Superior temporal gyrus (tissue), 1 donor: ENCODE data around the gene SDHC.
A peak's percentile ranks its signal among the peaks of the same experiment; 100 is the strongest.
"Not testable (repeated sequence)": the region's sequence is repeated elsewhere in the genome, so short reads cannot be mapped to it uniquely, and the experiment has no call there.

Experiments used
- DNase-seq: peaks from one replicate; pipeline ENCODE4 v3.0.0-alpha.2; 2016; ENCODE audit errors: extremely low spot score

Gene SDHC

DNA sequence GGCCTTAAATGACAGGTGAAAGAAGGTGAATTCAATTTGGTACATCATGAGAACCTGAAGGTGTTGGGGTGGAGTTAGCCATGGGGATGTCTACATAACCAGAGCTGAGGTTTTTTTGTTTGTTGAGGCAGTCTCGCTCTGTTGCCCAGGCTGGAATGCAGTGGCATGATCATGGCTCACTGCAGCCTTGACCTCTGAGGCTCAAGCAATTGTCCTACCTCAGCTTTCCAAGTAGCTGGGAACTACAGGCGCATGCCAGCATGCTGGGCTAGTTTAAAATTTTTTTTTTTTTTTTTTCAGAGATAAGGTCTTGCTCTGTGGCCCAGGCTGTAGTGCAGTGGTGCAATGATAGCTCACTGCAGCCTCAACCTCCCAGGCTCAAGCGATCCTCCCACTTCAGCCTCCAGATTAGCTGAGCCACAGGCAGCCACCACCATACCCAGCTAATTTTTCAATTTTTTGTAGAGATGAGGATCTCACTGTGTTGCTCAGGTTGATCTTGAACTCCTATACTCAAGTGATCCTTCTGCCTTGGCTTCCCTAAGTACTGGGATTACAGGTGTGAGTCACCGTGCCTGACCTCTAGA is 2.5 kb upstream of the SDHC start:
- DNase-seq = no peak

DNA sequence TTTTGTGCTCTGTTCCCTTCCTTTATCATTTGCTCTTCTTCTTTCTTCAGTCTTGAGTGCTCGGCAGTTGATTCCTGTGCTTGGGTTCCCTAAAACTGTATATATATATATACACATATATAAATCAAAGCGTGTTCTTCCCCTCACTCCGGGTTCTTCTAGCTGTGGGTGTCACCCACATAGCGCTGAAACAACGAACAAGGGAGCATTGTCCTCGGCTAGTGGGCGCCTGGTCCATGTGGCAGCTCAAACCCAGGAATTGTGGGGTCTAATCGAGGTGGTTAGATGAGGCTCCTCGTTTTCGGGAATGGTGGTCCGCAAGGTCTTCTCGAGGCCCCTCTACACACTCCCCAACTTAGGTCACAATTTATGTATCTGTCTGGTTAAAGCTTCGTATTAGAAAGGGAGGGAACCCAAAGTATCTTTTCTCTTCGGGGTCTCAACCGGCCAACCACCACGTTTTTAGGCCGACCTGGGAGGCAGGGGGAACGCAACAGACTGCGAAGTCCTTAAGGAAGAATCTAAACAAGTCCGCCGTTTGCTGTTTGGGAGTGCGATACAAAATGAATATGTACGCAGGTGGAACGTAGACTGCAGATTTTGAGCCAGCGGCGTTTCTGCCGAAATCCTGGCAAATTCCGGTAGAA is 504 bp upstream of the SDHC start:
- peak; percentile 81 for DNase-seq

DNA sequence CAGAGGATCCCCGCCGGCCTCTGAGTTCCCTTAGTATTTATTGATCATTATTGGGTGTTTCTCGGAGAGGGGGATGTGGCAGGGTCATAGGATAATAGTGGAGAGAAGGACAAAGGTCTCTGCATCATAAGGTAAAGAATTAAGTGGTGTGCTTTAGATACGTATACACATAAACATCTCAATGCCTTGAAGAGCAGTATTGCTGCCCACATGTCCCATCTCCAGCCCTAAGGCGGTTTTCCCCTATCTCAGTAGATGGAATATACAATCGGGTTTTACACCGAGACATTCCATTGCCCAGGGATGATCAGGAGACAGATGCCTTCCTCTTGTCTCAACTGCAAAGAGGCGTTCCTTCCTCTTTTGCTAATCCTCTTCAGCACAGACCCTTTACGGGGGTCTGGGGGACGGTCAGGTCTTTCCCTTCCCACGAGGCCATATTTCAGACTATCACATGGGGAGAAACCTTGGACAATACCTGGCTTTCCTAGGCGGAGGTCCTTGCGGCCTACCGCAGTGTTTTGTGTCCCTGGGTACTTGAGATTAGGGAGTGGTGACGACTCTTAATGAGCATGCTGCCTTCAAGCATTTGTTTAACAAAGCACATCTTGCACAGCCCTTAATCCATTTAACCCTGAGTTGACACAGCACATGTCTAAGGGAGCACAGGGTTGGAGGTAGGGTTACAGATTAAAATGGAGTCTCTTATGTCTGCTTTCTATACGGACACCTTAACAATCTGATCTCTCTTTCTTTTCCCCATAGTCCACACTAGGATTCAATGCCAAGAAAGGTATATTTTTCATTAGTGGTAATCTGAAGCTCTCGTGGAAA is 1.9 kb downstream of the SDHC start:
- DNase-seq = not testable (repeated sequence)

DNA sequence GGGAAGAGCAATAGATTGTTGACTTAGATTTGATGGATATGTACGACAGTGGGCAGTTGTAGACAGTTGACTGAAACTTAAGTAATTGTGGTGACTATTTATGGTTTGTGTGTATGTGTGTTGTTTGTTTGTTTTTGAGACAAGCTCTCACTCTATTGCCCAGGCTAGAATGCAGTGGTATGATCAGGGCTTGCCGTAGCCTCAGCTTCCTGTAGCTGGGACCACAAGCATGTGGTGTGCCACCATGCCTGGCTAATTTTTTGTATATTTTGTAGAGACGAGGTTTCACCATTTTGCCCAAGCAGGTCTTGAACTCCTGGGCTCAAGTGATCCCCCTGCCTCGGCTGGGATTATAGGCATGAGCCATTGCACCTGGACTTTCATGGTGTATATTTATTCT is 9.8 kb downstream of the SDHC start:
- no peak for DNase-seq

DNA sequence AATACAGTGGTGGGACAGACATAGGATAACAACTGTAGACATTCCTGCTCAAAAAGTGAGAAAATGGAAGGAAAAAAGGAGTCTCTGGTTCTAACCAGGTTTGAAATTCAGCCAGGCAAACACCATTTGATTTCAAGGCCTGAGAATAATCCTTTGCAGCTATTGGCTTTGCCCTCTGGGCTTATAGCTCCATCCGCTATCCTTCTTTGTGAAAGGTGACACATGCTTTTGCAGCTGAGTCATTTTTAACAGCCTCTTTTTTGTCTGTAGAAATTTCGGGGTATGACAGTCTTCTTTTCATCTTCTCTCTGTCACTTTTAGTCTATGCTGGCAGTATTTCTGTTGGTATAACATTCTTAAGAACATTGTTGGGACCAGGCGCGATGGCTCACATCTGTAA is 16.2 kb downstream of the SDHC start:
- no peak for DNase-seq

DNA sequence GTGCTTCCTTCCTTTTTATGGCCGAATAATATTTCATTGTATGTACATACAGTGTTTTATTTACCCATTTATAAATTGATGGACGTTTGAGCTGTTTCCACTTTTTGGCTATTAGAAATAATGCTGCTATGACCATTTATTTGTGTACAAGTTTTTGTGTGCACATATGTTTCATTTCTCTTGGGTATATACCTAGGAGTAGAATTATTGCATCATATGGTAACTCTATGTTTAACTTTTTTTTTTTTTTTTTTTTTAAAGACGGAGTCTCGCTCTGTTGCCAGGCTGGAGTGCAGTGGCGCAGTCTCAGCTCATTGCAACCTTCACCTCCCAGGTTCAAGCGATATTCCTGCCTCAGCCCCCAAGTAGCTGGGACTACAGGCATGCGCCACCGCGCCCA is 19.0 kb downstream of the SDHC start:
- no peak for DNase-seq

DNA sequence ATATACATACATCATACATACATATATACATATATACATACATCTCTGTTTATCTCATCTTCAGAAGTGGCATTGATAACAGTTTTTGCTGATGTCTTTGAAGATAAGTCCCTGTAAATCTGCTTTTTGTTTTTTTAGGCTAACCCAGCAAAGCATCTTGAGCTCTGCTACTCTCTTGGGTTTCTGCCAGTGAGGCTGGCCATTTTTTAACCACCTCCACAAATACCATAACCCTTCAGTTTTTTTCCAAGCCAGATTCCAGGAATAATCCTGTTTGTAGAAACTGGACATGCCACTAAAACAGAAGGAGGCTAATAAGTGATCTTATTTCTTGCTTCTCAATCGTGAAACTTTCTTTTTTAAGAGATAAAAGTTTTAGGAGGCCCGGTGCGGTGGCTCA is 21.6 kb downstream of the SDHC start:
- DNase-seq = no peak

DNA sequence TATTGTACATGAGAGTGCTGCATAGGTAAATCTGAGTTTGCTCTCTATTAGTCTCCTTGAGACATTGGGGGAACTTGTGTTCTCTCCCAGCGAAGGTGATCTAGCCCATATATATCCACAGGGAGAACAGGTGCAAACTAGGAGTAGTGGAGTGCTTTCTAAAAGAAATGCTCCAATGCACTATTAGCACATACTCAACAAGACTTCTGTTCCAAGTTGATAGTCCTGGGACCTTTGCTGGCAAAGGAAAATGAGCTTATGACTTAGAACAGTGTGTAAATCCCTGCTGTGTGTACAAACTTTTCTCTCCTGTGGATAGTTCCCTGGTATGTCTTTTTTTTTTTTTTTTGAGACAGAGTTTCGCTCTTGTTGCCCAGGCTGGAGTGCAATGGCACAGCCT is 28.0 kb downstream of the SDHC start:
- no peak for DNase-seq

DNA sequence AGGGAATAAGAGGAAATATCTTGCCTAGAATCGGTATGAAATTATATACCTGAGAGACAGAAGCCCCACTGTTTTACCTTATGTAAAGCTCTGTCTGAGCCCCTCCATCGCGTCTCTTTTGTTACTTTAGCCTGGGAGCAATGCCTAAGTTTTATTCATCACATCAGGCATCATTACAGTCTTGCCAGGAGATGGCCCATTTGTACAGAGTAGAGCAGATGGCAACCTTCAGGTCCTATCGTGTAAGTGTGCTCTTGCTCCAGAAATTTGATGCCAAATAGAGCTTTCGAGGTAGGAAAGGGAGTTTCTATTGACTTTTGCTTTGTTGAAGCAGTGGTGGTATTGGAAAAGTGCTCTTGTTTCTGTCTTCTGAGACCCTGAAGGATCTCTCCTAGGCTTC is 28.6 kb downstream of the SDHC start:
- DNase-seq = no peak

DNA sequence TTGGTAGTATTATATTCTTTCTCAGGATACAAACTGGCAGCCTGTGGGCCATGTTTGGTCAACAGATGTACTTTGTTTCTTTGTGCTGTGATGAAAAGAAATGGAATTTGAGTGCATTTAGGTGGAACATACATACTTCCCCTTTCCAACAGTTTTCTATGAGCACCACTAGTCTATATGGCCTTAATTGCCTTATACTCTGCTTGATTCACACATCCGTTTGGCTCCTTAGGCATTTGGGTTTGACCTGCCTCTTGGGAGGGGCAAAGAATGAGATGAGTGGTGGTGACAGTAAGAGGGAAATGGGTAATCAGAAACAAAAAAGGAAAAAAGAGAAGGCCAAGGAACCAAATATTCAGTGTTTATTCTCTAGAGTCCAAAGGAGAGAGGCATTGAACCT is 36.5 kb downstream of the SDHC start:
- DNase-seq = no peak

DNA sequence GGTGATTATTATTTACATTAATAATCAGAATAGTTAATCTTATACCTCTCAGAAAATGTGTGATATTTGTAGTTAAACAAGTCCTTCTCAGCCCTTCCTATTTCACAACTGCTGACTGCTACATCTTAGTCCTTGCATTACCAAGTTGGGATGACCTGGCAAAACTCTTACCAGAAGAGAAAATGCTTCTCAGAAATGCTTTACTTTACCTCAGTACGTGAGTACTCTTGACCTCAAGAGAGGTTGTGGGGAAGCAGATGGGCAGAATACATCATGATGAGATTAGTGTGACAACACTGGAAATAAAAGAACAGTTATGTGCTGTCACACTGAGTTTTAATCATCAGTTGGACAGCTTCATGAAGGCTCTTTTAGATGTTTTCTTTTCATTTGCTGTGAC is 37.3 kb downstream of the SDHC start:
- no peak for DNase-seq

DNA sequence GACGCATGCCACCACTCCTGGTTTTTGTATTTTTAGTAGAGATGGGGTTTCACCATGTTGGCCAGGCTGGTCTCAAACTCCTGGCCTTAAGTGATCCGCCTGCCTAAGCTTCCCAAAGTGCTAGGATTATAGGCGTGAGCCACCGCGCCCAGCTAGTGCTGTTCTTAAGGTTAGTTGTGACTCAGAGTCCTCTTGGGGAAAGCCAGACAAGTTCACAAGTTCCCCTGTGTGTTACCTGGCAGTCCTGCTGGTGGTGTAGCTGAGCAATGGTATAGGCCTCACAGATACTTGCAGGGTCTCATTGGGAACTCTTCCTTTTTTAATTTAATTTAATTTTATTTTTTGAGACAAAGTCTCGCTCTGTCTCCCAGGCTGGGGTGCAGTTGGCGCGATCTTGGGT is 42.9 kb downstream of the SDHC start:
- no peak for DNase-seq

DNA sequence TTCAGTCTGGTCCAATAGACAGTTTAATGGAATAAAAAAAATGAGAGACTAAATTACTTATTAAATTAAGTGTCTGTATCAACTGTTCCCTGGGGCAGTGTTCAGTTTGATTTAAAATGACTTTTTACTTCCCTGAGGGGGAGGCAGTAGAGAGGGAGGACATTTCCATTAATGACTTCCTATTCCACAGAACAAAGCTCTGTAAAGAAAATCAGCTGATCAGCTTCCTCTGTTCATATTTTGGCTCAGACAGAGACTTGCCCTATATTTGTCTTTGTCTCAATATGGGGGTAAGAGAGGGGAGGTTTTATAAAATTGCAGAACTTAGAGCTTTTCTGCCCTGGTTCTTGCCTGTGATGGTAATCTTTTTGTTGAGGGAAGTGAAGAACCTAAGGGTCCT is 45.1 kb downstream of the SDHC start:
- peak; percentile 15 for DNase-seq

DNA sequence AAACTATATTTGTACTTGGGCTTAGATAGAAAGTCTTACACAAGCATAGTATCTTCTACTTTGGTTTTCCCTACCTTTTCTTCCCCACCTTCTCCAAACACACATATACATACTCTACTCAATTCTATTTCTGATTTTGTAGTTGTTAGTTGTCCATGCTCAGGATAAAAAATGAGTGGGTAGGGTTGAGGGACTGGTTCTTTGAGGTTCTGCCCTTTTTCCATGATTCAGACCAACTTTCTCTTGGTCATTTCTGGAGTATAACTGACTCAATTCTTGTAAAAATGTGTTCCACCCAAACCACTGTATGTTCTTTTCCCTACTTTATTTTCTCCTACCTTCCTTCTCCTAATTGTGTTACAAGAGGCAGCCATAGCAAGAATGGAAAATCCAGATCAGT is 50.2 kb downstream of the SDHC start:
- DNase-seq = no peak

DNA sequence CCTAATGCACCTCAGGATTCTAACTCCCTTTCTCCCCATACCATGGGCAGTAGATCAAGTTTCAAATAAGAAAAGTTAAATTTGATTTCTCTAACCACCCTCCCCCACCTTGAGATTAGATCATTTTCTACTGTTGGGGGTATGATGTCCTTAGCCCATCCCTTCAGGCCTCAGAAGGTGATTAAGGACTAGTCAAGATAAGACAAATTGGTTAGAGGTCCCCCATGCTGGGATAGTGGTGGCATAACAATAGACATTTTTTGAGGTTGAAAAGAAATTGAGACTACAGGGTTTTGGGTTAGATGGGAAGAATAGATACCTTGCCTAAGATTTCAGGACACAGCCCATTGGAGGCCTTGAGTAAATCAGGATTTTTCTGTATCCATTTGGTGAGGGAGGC is 51.0 kb downstream of the SDHC start:
- DNase-seq = no peak

DNA sequence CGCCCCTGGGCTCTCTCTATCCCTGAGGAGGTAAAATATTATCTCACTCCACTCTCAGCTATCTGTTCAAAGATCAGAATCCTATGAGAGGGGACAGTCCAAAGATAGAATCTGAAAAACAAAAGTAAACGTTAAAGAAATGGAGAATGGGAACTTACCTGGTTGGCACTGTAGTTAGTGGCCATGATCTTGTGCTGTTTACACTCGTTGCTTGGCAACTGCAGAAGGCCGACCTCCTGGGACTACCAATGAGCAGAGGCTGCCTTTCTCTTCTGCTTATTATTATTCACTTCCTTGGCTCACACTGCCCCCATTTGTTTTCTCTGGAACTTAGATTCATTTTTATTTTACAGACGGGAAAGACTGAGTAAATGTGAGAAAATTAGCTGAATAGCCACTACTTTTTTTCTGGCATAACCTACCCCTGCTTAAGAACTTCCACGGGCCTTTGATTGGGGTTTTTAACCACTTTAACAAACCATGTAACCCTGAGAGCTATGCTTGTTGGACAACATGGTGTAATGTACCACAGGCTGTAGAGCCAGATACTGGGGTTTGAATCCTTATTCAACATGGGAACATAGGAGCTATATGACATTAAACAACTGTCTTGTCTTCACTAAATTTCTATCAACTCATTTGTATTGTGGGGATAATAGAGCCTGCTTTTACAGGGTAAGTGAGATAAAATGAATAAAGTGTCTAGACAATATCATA is 53.7 kb downstream of the SDHC start, which contains the start of gene CFAP126:
CFAP126 (minus strand) TSS at position 193 of the 717 bp plus-strand sequence; CDS start at position 185, 8 bp downstream.
- peak; percentile 80 for DNase-seq

DNA sequence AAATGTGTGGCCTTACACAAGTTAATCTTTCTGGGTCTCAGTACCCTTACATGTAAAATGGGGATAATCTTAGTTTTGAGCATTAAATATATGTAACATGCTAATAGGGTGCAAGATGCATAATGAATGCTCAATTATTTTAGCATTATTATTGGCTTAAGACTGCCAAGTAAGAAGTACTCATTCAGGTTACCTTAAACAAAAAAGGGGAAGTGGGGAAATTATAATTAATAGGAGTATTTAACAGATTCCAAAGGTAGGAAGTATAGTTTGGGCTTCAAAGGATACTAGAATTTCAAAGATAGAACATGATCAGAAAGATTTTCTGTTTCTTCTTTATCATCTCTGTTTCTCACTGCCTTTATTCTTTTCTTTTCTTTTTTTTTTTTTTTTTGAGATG is 59.3 kb downstream of the SDHC start:
- no peak for DNase-seq

DNA sequence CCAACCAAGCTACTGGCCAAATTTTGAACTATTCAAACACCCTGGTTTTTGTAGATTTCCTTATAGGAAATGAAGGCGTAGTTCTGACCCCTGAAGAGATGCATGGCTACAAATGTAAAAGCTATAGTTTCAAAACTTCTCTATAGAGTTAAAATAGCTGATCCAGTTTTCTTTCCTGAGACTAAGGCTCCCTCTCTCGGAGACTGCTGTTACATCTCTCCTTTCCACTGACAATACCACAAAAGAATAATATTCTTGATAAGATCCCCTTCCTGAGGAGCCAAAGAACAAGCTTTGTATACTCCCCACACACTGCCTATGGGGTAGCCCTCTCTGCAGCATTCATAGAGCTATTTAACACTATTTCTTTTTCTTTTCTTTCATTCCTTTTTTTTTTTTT is 60.2 kb downstream of the SDHC start:
- DNase-seq = peak; percentile 29

DNA sequence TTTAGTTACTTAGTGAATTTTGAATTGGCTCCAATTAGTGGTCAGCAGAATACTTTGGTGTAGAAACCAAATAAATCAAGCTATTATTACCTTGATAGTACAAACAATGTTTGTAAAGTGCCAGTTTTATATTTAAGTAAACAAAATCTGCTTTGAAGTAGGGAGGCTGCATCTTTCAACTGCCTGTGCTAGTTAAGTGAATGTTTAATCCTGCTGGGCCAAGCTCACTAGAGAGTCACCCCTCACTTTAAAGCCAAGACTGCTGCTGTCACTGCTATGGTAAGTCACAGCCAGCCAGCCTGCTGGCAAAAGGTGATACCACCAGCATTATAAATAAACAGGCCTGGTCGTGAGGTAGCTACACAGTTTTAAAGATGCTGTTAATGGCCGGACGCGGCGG is 63.8 kb downstream of the SDHC start:
- DNase-seq = no peak

DNA sequence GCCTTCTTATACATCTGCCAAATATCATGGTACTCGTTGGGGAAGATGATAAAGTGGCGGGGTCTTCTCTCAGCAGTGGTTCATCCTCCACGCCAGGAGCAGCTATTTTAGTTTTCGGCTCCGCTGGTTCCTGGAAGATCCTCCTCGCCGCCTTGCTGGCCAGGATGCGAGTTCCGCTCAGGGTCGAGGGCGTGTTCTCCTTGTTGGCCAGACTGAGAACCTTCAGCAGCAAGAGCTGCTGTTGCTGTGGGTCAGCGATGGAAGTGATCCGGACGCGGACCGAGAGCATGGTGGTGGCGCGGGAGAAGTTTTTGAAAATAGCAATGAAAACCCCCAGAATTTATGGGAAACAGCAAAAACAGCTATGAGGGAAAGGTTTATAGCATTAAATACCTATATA is 64.9 kb downstream of the SDHC start:
- DNase-seq = no peak

DNA sequence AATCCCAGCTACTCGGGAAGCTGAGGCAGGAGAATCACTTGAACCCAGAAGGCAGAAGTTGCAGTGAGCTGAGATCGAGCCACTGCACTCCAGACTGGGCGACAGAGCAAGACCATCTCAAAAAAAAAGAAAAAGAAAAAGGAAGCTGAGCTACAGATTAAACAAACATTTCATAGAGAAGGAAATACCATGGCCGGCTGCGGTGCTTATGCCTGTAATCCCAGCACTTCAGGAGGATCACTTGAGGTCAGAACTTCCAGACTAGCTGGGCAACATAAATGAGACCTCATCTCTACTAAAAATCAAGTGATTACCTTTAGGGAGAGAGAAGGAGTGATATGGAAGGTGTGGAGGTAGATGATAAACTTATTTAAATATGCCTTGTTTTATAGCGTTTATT is 67.5 kb downstream of the SDHC start:
- no peak for DNase-seq

DNA sequence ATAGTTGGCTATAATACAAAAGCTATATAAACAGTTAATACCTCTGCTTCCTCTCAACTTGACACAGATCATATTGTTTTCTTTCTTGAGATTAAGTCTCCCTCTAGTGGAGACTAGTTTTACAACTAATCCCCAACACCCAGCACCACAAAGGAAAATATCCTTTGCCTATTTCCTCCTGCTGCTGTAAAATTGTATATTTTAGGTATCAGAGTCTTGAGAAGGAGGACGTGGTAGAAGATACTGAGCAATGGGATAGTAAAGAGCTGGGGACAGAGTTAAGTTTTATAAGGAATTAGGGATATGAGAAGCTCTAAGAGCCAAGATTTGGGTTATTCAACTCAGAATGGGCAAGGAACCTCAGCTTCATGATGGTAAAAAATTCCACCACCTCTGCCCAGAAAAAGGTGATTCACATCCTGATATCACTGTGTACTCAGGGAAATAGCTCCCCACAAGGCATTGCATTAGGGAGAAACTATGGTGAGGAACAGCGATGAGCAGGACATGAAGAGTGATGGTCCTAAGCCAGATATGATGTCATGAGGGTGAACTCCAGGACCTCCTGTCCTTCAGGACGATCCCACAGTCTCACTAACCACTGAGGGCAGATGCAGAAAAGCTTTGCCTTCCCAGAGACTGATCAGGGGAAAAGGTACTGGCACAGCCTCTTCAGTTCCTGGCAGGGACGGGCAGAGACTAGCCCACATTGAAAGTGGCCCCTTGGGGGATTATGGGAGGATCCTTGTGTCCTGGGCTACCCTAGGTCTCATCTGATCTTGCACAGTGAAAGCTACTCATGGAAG is 68.2 kb downstream of the SDHC start:
- DNase-seq = peak; percentile 88
